ENCODE measurements around the gene TMEM11. TPM values are rescaled to one million over a fixed set of nuclear protein-coding genes. Genes with fewer than 3 reads are reported as not detected.

TMEM11 gene
- total and polyA plus RNA-seq, 2 of the 4 experiments (the other 2 are of a cell fraction): 19.9 to 44.7 TPM

DNA sequence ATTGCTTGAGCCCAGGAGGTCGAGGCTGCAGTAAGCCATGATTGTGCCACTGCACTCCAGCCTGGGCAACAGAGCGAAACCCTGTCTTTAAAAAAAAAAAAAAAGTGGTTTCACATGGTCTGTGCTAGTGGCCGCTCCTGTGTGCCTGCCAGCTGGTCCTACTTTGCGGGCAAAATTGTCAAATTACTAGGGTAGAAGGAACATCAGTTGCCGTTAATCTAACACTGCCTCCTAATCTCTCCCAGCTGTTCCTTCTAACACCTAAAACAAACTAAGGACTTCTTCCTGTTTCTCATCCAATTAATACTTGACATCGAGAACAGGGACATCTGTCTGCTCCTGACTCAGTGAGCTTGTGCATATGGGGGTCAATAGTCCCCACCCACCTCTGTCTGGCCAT, 23.9 kb downstream of the TMEM11 start:
- no peak overlapping the region for H2BK120ac ChIP-seq (ENCODE audit: low read depth, low read length)
- no peak overlapping the region for H3K4me3 ChIP-seq (ENCODE audit: insufficient read depth, low read depth, low read length)
- H3K4me2 ChIP-seq (ENCODE audit: low read depth, low read length): no peak overlapping the region
- no peak overlapping the region for H3K56ac ChIP-seq (ENCODE audit: extremely low read depth, insufficient read depth, low read length)
- H2BK5ac ChIP-seq (ENCODE audit: low read depth, low read length, poor library complexity, severe bottlenecking): no peak overlapping the region
- no peak overlapping the region for H3K9ac ChIP-seq (ENCODE audit: low read depth, low read length)
- intact Hi-C loops (cut with micrococcal nuclease) (no loop called here), dilution Hi-C loops (cut with HindIII; ENCODE audit: low sequenced_read_pairs, unreplicated experiment) (no loop called here), in situ Hi-C loops (cut with MboI; ENCODE audit: low sequenced_read_pairs) (no loop called here)
- no peak overlapping the region for H3K27ac ChIP-seq (ENCODE audit: insufficient read depth, low read length)
- peaks cover 0 to 23% of the 10 kb centered on the region in 2 experiments; a peak in 2 of 4 replicates for H3K79me1 ChIP-seq (ENCODE audit: low read depth in 1 of 2, low read length in 2 of 2)
- peaks cover 19% of the 10 kb centered on the region for H3K9me1 ChIP-seq (ENCODE audit: insufficient read depth, low read length)
- H2AK9ac ChIP-seq (replicated peaks; ENCODE audit: low read depth, low read length, poor library complexity): no peak overlapping the region
- H2BK15ac ChIP-seq (ENCODE audit: low read depth, low read length): no peak overlapping the region
- peaks cover 13% of the 10 kb centered on the region for H3K36me3 ChIP-seq (ENCODE audit: control insufficient read depth, insufficient read depth, low read length)
- ChIA-PET CTCF (interaction anchor here (0.5 to 1.1 kb wide), 2 partner anchors 13 to 14 kb away, joined by 3 to 4 read pairs; no protein-coding TSS in a partner anchor), POLR2A (ENCODE audit: unreplicated experiment) (no interaction called here)
- H4K8ac ChIP-seq (ENCODE audit: low read depth in 2 of 2, low read length in 2 of 2): no peak overlapping the region
- no peak overlapping the region for H3K4ac ChIP-seq (ENCODE audit: low read depth, low read length)
- H4K5ac ChIP-seq (ENCODE audit: low read depth, low read length): no peak overlapping the region
- DNase-seq (no peak), ATAC-seq (ENCODE audit: low read depth) (no peak)
- no peak for TF ChIP-seq MAZ (IDR thresholded peaks at IDR 0.05; ENCODE audit: borderline replicate concordance, low read depth, low read length)
- TF ChIP-seq RFX5 (IDR thresholded peaks at IDR 0.05; ENCODE audit: low read depth, low read length): no peak
- TF ChIP-seq MXI1 (IDR thresholded peaks at IDR 0.05; ENCODE audit: borderline replicate concordance, low read depth, low read length): no peak
- TF ChIP-seq MAFK (IDR thresholded peaks at IDR 0.05; ENCODE audit: low read depth, low read length): no peak
- no peak for TF ChIP-seq BHLHE40 (IDR thresholded peaks at IDR 0.05; ENCODE audit: low read depth, low read length)
- no peak for TF ChIP-seq RCOR1 (IDR thresholded peaks at IDR 0.05; ENCODE audit: insufficient replicate concordance, low read length)
- no peak for TF ChIP-seq NFE2L2 (IDR thresholded peaks at IDR 0.05; ENCODE audit: low read depth, low read length)
- no peak for TF ChIP-seq RAD21 (IDR thresholded peaks at IDR 0.05; ENCODE audit: low read length)
- TF ChIP-seq, protein P1, sequence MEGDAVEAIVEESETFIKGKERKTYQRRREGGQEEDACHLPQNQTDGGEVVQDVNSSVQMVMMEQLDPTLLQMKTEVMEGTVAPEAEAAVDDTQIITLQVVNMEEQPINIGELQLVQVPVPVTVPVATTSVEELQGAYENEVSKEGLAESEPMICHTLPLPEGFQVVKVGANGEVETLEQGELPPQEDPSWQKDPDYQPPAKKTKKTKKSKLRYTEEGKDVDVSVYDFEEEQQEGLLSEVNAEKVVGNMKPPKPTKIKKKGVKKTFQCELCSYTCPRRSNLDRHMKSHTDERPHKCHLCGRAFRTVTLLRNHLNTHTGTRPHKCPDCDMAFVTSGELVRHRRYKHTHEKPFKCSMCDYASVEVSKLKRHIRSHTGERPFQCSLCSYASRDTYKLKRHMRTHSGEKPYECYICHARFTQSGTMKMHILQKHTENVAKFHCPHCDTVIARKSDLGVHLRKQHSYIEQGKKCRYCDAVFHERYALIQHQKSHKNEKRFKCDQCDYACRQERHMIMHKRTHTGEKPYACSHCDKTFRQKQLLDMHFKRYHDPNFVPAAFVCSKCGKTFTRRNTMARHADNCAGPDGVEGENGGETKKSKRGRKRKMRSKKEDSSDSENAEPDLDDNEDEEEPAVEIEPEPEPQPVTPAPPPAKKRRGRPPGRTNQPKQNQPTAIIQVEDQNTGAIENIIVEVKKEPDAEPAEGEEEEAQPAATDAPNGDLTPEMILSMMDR (conservative IDR thresholded peaks at IDR 0.05; ENCODE audit: low read depth, low read length): no peak
- TF ChIP-seq POLR2A (IDR thresholded peaks at IDR 0.05; ENCODE audit: low read depth, low read length): no peak
- TF ChIP-seq CEBPB (IDR thresholded peaks at IDR 0.05; ENCODE audit: low read depth, low read length): no peak
- TF ChIP-seq, protein P2, sequence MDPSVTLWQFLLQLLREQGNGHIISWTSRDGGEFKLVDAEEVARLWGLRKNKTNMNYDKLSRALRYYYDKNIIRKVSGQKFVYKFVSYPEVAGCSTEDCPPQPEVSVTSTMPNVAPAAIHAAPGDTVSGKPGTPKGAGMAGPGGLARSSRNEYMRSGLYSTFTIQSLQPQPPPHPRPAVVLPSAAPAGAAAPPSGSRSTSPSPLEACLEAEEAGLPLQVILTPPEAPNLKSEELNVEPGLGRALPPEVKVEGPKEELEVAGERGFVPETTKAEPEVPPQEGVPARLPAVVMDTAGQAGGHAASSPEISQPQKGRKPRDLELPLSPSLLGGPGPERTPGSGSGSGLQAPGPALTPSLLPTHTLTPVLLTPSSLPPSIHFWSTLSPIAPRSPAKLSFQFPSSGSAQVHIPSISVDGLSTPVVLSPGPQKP (IDR thresholded peaks at IDR 0.05; ENCODE audit: borderline replicate concordance, low read depth, low read length): no peak
- no peak for TF ChIP-seq CHD1 (IDR thresholded peaks at IDR 0.05; ENCODE audit: low read depth, low read length)
- TF ChIP-seq, protein P3, sequence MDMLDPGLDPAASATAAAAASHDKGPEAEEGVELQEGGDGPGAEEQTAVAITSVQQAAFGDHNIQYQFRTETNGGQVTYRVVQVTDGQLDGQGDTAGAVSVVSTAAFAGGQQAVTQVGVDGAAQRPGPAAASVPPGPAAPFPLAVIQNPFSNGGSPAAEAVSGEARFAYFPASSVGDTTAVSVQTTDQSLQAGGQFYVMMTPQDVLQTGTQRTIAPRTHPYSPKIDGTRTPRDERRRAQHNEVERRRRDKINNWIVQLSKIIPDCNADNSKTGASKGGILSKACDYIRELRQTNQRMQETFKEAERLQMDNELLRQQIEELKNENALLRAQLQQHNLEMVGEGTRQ (IDR thresholded peaks at IDR 0.05; ENCODE audit: low read depth, low read length): no peak
- TF ChIP-seq SMC3 (IDR thresholded peaks at IDR 0.05; ENCODE audit: low read depth, low read length): no peak
- TF ChIP-seq FOS (IDR thresholded peaks at IDR 0.05; ENCODE audit: low read depth, low read length): no peak
- H3K18ac ChIP-seq (ENCODE audit: low read depth, low read length): no peak overlapping the region
- H3K23ac ChIP-seq (ENCODE audit: low read depth, low read length): no peak overlapping the region
- H3K9me3 ChIP-seq (ENCODE audit: control insufficient read depth, insufficient read depth, low read length): no peaks in the 10 kb centered on the region
- H3K14ac ChIP-seq (replicated peaks; ENCODE audit: low read depth, low read length): no peak overlapping the region
- H3K27me3 ChIP-seq (ENCODE audit: control insufficient read depth, insufficient read depth, low read length): no peaks in the 10 kb centered on the region
- no peak overlapping the region for H4K91ac ChIP-seq (ENCODE audit: insufficient read depth, low read depth, low read length)
- H2AK5ac ChIP-seq (ENCODE audit: low read depth, low read length): no peak overlapping the region
- BruUV-seq (replicated peaks): no TSS peak
- 89% methylated on average over 5 of the region's 6 CpGs; no CpG with 5 or more reads in 1 of the 2 experiments for WGBS, 2 experiments (ENCODE audit: extremely low coverage in 2 of 2, insufficient read length in 1 of 2)
- peaks cover 9% of the 10 kb centered on the region; the same call in 1 of the 2 replicates for H3K4me1 ChIP-seq (ENCODE audit: control insufficient read depth, insufficient read depth, low read length)
- no peak overlapping the region for H2BK20ac ChIP-seq (ENCODE audit: low read depth, low read length)
- H2AFZ ChIP-seq (replicated peaks; ENCODE audit: low read length, poor library complexity): no peak overlapping the region
- H4K20me1 ChIP-seq (ENCODE audit: insufficient read depth, low read length): peaks cover 2% of the 10 kb centered on the region; the same call in 1 of the 2 replicates

Measured in IMR-90 (cell line).